ENCODE measurements around the gene UNKL. TPM values are rescaled to one million over a fixed set of nuclear protein-coding genes. Genes with fewer than 3 reads are reported as not detected.

The UNKL gene
- total and polyA plus RNA-seq, 2 experiments from 2014 or later = 16.5 to 35.7 TPM

DNA sequence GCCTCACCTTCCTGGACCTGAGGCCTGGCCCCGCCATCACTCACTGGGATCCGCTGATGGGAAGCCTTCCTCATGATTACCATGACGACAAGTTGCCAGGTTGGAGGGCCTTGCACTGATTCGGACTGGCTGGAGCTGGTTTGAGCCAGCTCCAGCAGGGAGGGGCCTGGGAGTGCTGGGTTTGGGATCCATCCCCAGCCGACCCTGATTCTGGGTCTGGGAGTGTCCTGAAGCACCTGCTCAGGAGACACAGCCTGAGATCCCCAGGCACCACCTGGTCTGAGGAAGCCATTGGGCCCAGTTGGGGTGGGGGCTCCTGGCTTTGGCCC lies 86.9 kb downstream of the UNKL start:
- H3K36me3 ChIP-seq = peaks cover 4% of the 10 kb centered on the region
- no peaks in the 10 kb centered on the region for H3K9me3 ChIP-seq (ENCODE audit: low read depth)
- TF ChIP-seq CTCF (IDR thresholded peaks at IDR 0.05; ENCODE audit: low read depth, low read length) = no peak
- H3K4me1 ChIP-seq (ENCODE audit: low read depth) = no peaks in the 10 kb centered on the region
- no peak overlapping the region for H3K4me3 ChIP-seq
- H3K27ac ChIP-seq = no peak overlapping the region
- no peak for DNase-seq (ENCODE audit: low read depth in 1 of 2, low spot score in 1 of 2)
- H3K27me3 ChIP-seq = peaks cover 22% of the 10 kb centered on the region

DNA sequence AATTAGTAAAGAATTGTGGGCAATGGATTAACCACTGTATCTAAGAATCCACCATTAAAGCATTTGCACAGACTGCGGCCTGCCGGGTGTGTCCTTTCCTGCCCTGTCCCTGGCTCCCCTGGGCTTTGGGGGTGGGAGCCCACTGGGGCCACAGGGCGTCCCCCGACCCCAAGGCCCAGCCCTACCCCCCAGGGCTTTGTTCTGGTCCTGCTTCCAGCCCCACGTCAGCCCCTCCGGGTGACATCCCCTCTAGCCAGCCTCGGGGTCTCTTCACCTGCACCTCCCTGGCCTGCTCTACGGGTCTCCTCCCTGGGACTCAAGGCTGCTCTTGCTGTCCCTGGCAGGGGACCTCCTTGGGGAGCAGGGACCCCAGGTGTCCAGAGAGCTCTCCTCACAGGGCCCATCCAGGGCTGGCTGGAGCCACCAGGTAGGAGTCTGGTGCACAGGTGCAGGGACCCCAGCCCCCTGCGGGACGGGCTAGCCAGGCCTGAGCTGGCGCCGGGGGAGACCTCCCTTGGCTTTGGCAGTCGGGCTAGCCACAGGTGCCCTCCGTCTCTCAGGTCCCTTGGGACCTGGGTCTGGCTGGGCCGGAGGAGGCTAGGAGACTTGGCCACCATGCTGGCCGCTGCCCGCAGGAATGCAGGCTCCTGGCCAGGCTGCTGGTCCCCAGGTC lies 87.4 kb downstream of the UNKL start:
- Histone ChIP-seq H3K4me3 (no peak overlapping the region), H3K4me1 (ENCODE audit: low read depth) (no peaks in the 10 kb centered on the region), H3K27ac (no peak overlapping the region), H3K27me3 (peaks cover 17% of the 10 kb centered on the region), H3K36me3 (peaks cover 4% of the 10 kb centered on the region), H3K9me3 (ENCODE audit: low read depth) (no peaks in the 10 kb centered on the region)
- no peak for DNase-seq (ENCODE audit: low read depth in 1 of 2, low spot score in 1 of 2)
- no peak for TF ChIP-seq CTCF (IDR thresholded peaks at IDR 0.05; ENCODE audit: low read depth, low read length)

DNA sequence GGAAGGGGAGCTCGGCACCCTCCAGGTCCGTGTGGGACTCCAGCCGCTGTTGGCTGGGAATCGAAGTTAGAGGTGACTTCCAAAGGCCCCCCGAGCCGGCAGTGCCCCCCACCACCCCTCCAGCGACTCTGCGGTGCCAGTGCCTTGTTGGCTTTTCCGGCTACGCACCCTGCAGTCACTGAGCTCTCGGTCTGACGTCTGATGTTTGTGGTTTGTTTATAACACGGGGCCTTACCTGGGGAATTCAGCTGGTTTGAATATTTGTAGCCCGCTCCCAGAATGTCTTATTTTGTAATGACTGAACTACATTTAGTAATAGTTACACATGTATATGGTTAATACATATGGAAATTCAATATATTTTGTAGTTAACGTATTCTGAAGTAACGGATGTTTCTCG lies 88.1 kb downstream of the UNKL start:
- peaks cover 10% of the 10 kb centered on the region for H3K27me3 ChIP-seq
- TF ChIP-seq CTCF (IDR thresholded peaks at IDR 0.05; ENCODE audit: low read depth, low read length) = no peak
- H3K4me1 ChIP-seq (ENCODE audit: low read depth) = no peaks in the 10 kb centered on the region
- H3K27ac ChIP-seq = no peak overlapping the region
- H3K9me3 ChIP-seq (ENCODE audit: low read depth) = no peaks in the 10 kb centered on the region
- peaks cover 4% of the 10 kb centered on the region for H3K36me3 ChIP-seq
- H3K4me3 ChIP-seq = no peak overlapping the region
- DNase-seq (ENCODE audit: low read depth in 1 of 2, low spot score in 1 of 2) = no peak

GRCh38 chr16:1325673-1326371 lies 88.7 kb downstream of the UNKL start:
- no peak overlapping the region for H3K27ac ChIP-seq
- H3K27me3 ChIP-seq = peaks cover 5% of the 10 kb centered on the region
- DNase-seq (ENCODE audit: low read depth in 1 of 2, low spot score in 1 of 2) = no peak
- H3K4me3 ChIP-seq = no peak overlapping the region
- no peaks in the 10 kb centered on the region for H3K4me1 ChIP-seq (ENCODE audit: low read depth)
- H3K9me3 ChIP-seq (ENCODE audit: low read depth) = no peaks in the 10 kb centered on the region
- TF ChIP-seq CTCF (IDR thresholded peaks at IDR 0.05; ENCODE audit: low read depth, low read length) = no peak
- H3K36me3 ChIP-seq = peaks cover 4% of the 10 kb centered on the region

DNA sequence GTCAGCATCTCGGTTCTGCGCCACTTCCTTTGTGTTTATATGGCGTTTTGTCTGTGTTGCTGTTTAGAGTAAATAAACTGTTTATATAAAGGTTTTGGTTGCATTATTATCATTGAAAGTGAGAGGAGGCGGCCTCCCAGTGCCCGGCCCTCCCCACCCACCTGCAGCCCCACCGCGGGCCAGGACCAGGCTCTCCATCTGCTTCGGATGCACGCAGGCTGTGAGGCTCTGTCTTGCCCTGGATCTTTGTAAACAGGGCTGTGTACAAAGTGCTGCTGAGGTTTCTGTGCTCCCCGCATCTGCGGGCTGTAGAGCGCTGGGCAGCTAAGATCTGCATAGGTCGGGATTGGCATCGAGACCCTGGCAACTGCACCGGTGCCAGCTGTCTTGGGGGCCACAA lies 89.2 kb downstream of the UNKL start:
- H3K4me3 ChIP-seq = no peak overlapping the region
- H3K4me1 ChIP-seq (ENCODE audit: low read depth) = no peaks in the 10 kb centered on the region
- H3K9me3 ChIP-seq (ENCODE audit: low read depth) = no peaks in the 10 kb centered on the region
- peaks cover 6% of the 10 kb centered on the region for H3K36me3 ChIP-seq
- no peak for DNase-seq (ENCODE audit: low read depth in 1 of 2, low spot score in 1 of 2)
- H3K27ac ChIP-seq = no peak overlapping the region
- H3K27me3 ChIP-seq = no peaks in the 10 kb centered on the region
- no peak for TF ChIP-seq CTCF (IDR thresholded peaks at IDR 0.05; ENCODE audit: low read depth, low read length)

Measured in cardiac muscle cell (in vitro differentiated cells and primary cell).